Activated gamma-delta T cell treated with Interleukin-2 at 50 U/mL for 16 hours (primary cell): ENCODE measurements around the gene ANKRD40CL.
"Not testable (repeated sequence)": the region's sequence is repeated elsewhere in the genome, so short reads cannot be mapped to it uniquely, and the experiment has no call there.

Experiments
- DNase-seq: peaks from one replicate; pipeline ENCODE4 v3.0.0-alpha.2; 2020

Gene ANKRD40CL

DNA sequence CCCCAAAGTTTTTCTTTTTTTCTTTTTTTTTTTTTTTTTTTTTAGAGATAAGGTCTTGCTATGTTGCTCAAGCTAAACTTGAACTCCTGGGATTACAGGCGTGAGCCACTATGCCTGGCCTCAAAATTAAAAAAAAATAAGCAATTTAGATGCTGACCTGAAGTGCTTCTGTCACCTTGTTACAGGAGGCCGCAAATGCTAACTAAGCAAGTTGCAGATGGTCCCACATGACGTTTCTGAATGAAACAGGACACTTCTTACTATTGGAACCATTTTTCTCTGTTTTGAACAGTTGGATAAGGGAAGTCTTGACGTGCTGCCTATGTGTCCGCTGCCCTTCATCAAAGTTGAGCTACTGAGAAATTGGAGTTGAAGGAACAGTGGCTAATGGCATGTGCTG lies 8.8 kb downstream of the ANKRD40CL start:
- no peak for DNase-seq

DNA sequence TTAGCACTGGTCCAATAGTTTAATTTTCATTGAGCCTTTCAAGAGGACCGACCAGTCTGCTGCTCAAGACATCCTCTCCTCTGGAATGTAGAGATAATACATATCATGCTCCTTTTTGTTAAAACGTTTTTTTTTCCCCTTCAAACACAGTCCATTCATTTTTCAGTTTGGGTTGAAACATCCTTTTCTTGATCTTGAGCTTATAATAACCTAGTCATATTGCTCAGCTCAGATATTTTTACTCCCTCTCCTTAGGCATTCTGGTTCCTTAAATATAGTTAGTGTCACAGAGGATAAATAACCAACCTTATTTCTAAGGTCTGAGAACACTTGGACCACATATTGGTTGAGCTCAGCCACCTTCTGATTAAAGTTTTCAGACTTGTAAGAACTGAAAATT lies 12.8 kb downstream of the ANKRD40CL start:
- DNase-seq = no peak

DNA sequence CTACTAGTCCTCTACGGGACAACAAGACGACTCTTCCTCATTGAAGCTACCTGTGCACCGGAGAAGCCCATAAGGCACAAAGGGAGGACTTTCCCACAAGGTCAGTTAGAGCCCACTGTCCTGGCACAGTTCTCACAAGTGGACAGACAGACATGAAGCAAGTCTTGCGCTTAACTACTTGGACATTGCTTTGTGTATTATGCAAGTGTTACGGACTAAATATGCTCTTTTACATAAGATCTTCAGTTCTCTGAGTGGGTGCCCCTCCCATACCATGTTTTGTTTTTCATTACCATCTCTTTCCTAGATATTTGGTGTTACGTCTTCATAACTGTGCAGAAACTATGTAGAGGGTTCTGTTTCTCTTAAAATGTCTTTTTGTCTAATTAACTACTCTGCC lies 18.1 kb downstream of the ANKRD40CL start:
- DNase-seq = no peak

DNA sequence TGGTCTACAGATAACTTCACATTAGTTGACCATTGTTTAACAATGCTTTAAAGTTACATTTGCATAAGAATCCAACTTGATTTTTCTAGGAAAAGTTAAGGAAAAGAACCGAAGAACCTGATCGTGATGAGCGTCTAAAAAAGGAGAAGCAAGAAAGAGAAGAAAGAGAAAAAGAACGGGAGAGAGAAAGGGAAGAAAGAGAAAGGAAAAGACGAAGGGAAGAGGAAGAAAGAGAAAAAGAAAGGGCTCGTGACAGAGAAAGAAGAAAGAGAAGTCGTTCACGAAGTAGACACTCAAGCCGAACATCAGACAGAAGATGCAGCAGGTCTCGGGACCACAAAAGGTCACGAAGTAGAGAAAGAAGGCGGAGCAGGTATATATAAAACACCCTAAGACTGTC lies 21.7 kb downstream of the ANKRD40CL start:
- DNase-seq = no peak

DNA sequence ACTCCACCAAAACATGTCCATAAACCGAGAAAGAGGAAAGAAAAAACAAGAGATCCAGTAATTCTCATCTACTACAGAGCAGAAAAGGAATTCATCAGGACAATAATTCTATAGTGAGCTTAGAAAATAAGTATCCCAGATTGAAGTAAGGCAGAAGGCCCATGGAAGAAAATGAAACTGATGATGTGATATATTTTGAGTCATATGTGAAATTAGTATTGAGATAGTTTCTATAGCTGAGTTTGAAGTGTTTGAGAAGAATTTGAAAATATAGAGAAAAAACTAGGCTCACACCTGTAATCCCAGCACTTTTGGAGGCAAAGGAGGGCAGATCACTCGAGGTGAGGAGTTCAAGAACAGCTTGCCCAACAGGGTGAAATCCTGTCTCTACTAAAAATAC lies 28.2 kb downstream of the ANKRD40CL start:
- no peak for DNase-seq

DNA sequence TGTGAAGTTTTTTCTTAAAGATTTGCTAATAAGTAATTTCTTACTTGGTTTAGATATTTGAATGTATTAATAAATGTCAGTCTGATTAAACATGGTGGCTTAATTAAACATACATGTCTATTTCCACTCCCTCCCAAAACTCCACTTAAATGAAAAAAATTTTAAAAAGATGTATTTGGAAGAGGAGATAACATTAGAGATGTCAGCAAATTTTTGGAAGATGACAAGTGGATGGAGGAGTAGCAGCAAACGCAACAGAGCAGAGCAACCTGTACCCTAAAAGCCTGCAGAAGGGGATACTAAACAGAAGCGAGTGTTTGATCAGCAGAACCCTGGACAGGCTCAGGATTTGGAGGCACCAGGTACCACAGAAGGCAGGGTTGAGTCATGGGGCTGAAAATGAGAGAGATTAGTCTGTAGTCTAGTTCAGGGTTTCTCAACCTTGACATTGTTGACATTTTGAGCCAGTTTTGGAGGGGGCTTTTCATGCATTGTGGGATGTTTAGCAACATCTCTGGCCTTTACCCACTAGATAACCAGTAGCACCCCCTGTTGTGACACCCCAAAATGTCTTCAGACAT lies 30.1 kb downstream of the ANKRD40CL start:
- no peak for DNase-seq

DNA sequence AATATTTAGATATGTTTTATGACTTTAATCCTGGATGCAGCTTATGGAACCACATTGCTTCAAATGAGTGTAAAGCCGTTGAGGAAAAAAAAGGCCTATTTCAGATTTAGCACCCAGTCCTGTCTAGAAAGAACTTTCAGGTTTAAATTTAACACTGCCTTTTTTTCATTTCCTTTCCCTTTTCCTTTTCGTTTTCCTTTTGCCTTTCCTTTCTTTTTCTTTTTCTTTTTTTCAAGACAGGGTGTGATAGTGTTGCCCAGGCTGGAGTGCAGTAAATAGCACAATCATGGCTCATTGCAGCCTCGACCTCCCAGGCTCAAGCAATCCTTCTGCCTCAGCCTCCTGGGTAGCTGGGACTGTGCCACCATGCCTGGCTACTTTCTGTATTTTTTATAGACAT lies 32.0 kb downstream of the ANKRD40CL start:
- DNase-seq = no peak

DNA sequence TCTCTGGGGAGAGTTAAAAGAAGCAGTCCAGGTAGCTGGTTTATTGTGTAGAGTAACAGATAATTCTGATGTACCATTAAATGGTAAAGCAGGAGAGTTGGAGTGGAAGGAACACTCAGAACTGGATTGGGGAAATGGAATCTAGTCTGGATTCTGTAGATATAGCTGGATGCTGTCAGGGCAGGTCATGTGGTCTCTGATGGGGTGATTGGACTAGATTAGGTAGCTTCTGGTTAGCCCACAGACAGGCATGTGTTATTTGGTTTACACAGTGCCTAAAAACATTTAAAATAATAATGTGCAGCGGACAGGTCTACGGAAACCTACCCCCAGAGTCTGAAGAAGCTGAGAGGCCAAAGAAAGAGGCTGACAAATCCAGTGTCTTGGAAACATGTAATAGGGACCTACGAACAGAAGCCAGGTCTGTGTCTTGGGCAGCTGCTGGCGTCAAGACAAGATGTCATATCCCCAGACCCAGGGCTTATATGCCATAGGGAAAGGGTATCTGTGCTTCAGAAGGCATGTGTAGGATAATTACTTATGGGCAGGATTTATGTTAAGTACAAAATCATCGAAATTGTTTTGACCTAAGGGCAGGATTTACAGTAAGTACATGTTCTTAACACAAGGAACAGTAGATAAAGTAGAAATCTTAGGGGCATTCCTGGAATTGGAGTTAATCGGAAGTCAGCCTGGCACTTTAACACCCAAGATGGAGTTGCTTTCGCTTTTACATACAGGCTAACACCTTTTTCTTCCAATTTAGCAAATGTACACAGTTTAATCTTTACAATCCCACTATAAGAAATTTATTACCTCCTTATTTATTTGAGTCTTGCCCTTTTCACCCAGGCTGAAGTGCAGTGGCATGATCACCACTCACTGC lies 35.5 kb downstream of the ANKRD40CL start:
- DNase-seq = no peak

DNA sequence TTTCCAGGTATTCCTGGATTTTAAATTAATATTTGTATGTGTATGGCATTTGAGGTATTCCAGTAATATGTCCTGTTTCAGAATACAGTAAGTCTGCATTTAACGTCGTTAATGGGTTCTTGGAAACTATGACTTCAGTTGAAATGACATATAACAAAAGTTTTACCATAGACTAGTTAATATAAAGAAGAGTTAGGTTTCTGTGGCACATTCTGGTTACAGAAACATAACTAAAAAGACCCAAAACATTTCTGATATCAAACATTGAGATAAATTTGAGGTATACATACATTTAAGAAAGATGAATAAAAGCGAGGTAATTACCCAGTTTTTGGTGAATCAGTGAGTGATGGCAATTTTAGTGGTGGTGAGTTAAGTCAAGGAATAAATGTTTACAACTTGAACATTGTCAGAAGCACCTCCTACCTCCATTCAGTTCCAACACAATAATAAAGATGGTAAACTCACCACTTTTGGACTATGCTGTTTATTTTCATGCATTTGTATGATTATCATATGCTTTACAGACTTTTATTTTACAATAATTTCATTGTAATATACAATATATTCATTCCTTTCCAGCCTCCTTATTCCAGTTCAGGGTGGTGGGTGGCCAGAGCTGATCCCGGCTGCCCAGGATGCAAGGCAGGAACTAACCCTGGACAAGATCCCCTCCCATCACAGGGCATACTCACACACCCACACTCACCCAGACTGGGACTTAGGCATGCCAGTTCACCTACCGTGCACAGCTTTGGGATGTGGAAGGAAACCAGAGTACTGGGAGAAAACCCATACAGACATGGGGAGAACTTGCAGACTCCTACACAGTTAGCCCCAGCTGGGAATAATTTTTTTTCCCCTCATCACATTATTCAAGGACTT lies 38.2 kb downstream of the ANKRD40CL start:
- DNase-seq = no peak

DNA sequence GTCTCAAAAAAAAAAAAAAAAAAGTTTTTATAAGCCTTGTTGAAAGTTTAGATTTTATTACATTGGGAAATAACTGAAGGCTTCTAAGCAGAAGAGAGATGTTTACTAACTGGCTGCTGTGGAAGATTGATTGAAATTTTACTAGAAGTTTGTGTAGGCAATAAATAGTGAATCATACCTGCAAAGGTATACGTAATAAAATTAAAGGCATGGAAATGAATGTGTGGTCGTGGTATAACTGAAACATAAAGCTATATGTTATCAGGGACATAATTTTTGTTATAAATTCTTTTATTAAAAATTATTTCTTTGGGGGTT lies 39.2 kb downstream of the ANKRD40CL start:
- no peak for DNase-seq

DNA sequence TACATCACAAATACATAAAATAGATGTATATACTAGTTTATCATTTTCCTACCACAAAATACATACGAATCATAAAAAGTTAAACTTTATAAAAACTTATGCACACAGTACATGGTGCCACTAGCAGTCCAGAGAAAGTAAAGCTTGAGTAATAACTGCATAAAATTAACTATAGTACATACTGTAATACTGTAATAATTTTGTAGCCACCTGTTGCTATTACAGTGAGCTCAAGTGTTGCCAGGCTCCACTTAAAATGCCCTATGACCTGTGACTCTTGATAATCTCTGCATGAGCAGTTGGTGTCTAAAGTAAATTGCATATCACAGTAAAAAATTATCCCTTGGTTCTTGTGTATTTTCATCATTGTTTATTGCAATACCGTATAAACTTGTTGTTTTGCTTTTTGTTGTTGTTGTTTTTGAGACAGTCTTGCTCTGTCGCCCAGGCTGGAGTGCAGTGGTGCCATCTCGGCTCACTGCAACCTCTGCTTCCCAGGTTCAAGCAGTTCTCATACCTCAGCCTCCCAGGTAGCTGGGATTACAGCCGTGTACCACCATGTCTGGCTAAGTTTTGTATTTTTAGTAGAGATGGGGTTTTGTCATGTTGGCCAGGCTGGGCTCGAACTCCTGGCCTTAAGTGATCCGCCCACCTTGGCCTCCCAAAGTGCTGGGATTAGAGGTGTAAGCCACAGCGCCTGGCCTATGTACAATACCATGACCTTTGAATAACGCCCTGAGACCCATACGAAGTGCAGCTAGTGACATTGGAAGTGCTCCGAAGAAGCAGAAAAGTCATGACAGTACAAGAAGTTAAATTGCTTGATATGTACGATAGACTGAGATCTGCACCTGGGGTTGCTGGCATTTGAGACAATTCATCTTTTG lies 41.3 kb downstream of the ANKRD40CL start:
- DNase-seq = no peak

DNA sequence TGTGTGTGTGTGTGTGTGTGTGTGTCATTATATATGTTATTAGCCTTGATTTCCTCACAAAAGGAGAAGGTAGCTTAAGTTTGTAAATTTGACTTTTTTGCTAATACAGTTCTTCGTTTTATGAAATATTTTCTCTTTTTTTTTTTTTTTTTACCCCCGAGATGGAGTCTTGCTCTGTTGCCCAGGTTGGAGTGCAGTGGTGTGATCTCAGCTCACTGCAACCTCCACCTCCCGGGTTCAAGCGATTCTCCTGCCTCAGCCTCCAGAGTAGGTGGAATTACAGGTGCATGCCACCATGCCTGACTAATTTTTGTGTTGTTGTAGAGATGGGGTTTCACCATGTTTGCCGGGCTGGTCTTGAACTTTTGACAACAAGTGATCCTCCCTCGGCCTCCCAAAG lies 42.7 kb downstream of the ANKRD40CL start:
- not testable (repeated sequence) for DNase-seq

DNA sequence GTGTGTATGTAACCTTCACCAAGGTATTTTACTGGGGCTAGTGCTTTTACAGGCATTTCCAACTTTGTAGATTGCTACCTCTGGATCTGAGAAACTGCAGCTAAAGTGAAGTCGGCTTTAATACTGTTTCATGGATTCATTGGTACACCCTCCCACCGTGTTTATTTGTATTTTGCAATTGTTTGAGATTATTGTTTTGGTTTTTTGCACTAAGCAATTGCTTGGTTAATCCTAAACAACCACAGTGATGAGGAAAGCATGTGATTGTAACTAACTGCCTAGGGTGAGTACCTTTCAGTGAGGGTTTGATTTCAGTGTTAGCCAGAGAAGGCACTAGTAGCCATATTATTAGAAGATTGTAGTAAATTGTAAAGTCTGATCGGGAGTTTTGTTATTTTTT lies 44.6 kb downstream of the ANKRD40CL start:
- DNase-seq = no peak

DNA sequence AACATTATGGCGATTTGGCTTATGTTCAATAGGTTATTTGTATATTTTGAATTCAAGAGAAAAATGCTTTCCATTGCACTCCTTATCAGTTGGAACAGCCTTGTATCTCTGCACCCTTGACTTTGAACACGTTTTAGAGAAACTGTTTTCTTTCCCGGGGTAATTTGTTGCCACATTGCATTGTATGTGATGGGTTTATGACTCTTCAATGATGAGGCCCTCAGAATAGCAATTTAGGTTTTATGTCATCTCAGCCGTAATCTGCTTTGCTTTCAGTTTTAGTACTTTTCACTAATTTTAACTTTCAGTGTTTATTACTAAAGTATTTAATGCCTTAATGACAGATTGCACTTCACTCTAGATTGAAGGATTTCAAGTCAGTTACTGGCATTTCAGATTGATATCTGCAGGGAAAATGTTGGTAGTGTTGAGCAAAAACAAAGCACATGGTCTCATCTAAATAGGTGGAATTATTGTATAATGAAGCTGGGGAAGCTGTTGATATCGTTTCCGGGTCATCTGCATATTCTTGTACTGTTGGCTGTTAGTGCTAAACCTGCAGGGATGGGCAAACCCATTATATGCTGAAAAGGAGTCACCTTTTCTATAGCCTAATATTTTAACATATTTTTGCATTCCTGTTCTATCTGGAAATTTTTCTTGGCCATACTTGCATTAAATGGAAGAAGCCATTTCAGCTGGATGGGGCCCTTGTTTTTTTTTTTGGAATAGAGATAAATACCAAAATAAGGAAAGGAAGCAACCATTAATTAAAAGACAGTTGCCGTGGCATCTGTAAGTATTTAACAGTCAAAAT lies 45.9 kb downstream of the ANKRD40CL start:
- DNase-seq = no peak

DNA sequence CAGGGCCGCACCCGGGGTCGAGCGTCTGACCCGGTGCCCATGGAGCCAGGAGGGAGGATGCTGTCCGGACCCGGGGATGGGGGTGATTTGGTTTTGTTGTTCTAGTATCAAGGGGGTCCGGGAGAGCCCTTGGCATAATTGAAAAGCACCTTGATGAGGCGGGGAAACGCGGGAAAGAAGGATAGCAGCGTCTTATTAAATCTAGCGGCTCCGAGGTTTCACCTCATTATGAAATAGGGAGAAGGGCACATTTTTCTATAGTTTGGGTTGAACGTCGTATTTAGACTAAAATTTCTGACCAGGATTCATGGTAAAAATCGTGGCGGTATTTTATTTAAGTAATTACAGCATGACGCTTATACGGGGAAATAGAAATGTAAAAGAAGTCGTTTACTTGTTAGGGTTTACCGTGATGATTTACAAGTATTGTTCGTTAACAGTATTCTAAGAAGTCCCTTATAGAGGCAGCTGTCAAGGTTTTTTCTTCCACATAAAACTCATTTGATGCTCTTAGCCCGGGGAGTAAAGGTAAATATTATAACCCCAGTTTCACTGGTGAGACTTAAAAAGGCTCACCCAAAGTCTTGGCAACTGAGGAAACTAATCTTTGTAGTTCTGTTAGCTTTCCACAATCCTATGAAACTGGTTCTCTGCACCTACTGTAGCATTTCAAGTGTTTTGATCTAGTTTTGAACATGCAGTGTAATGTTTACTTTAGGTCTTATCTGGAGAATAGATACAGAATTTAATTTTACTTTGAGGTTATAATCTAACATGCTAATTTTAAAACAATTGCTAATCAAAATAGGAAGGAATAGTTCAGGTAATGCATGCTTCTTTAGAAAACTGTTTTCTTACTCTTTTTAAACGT lies 47.2 kb downstream of the ANKRD40CL start:
- no peak for DNase-seq

DNA sequence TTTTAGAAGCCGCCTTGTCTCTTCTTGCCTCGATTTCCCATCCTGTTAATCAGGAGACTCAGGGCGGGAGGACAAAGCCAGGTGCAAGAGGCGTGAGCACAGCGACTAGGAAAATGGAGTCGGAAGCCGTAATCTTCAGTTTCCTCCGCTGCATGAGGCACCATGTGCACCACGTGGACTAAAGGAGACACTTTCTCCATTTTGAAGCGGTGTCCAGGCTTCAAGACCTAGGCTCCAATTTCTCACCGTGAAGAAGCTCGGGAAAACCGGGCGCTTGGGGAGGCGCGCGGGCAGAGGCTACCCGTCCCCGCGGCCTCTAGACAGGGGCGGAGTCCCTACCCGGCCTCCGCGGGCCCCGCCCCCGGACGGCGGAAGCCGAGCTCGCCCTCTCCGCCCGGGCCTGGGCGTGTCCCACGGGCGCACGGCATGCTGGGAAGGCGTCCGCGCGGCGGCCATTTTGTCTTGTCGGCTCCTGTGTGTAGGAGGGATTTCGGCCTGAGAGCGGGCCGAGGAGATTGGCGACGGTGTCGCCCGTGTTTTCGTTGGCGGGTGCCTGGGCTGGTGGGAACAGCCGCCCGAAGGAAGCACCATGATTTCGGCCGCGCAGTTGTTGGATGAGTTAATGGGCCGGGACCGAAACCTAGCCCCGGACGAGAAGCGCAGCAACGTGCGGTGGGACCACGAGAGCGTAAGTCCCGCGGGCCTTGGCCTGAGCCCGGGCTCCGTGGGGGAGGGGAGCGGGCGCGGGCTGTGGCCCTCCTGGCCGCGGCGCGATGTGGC lies 48.0 kb downstream of the ANKRD40CL start, which contains the start of gene LUC7L3:
Gene LUC7L3, plus strand, starts transcription at position 460 of the 780 bp plus-strand sequence. Its CDS starts 130 bp downstream, at position 590.
- DNase-seq = peak; percentile 88

DNA sequence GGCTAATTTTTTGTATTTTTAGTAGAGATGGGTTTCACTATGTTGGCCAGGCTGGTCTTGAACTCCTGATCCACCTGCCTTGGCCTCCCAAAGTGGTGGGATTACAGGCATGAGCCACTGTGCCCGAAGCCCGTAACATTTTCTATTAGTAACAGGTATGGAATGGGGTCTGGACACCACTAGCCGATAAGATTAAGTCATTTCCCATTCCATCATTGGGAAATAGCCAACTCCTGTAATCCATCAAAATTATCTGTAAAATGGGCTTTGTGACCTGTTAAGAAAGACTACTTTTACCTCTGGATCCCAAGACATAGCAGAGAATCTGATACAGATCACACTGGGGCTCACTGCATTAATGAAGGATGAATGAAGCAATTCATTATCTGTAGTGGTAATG lies 51.8 kb downstream of the ANKRD40CL start:
- no peak for DNase-seq

DNA sequence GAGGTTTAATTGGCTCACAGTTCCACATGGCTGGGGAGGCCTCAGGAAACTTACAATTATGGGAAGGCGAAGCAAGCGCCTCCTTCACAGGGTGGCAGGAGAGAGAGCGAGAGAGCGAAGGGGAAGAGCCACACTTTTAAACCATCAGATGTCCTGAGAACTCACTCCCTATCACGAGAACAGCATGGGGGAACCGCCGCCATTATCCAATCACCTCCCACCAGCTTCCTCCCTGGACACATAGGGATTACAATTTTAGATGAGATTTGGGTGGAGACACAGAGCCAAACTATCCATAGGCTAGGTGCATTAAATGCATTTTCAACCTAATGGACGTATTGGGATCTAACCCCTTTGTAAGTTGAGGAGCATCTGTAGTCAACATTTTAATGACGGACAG lies 54.7 kb downstream of the ANKRD40CL start:
- DNase-seq = no peak
